PC-3 (cell line): ENCODE results near the gene ZBTB7C. TPM values are rescaled to one million over a fixed set of nuclear protein-coding genes. Genes with fewer than 3 reads are reported as not detected.

Experiments
- ATAC-seq: fragments of 200-7000 bp; cut with Tn5 transposase; 2 replicates; pipeline ENCODE4 v1.9.1; 2020; ENCODE audit warnings: mild to moderate bottlenecking, moderate library complexity
- BruUV-seq: library from RNA; stranded (reverse); fragments of 400-500 nt; replicated peaks from 2 replicates; lab custom pipeline; 2021; lab: Mats Ljungman, UMichigan
- CTCF ChIA-PET: fragments of 300-600 bp; sonication (Branson Sonifier 250); formaldehyde crosslinking; loops from one replicate; lab custom pipeline; 2022; ENCODE audit warnings: antibody characterized with exemption; lab: Charles Lee
- POLR2A ChIA-PET: fragments of 300-600 bp; sonication (Branson Sonifier 250); formaldehyde crosslinking; loops from one replicate; lab custom pipeline; 2022; ENCODE audit warnings: antibody characterized with exemption; ENCODE audit not compliant: unreplicated experiment; lab: Charles Lee
- DNase-seq: peaks from one replicate; pipeline ENCODE4 v3.0.0-alpha.2; 2015
- H2AFZ ChIP-seq: fragments of 300-600 bp; sonication (generic); 2 replicates; pipeline ENCODE4 v1.6.0; 2016; ENCODE audit warnings: antibody characterized with exemption, low read length
- H3F3A ChIP-seq: fragments of 300-600 bp; sonication (generic); one replicate; pipeline ENCODE4 v1.6.0; 2017; ENCODE audit warnings: antibody characterized with exemption, low read length, control low read depth, mild to moderate bottlenecking; ENCODE audit not compliant: unreplicated experiment
- H3K27ac ChIP-seq: fragments of 300-600 bp; sonication (generic); 2 replicates; pipeline ENCODE4 v1.5.1; 2016; ENCODE audit warnings: mild to moderate bottlenecking, low read length
- H3K27me3 ChIP-seq: fragments of 300-600 bp; sonication (generic); 2 replicates; pipeline ENCODE4 v1.6.1; 2016; ENCODE audit warnings: low read length, mixed read lengths
- H3K36me3 ChIP-seq: fragments of 300-600 bp; sonication (generic); 2 replicates; pipeline ENCODE4 v1.6.1; 2016; ENCODE audit warnings: low read depth, mixed run types, low read length, mixed read lengths
- H3K4me1 ChIP-seq: fragments of 300-600 bp; sonication (generic); 2 replicates; pipeline ENCODE4 v1.5.1; 2016; ENCODE audit warnings: low read length; ENCODE audit not compliant: insufficient read depth
- H3K4me2 ChIP-seq: fragments of 300-600 bp; sonication (generic); 2 replicates; pipeline ENCODE4 v1.6.0; 2016; ENCODE audit warnings: low read length
- H3K4me3 ChIP-seq: fragments of 300-600 bp; sonication (generic); 2 replicates; pipeline ENCODE4 v1.5.1; 2016; ENCODE audit warnings: mild to moderate bottlenecking, low read length, mixed read lengths
- H3K79me2 ChIP-seq: fragments of 300-600 bp; sonication (generic); 2 replicates; pipeline ENCODE4 v1.6.1; 2017; ENCODE audit warnings: low read length, mixed read lengths
- H3K9ac ChIP-seq: fragments of 300-600 bp; sonication (generic); 2 replicates; pipeline ENCODE4 v1.6.0; 2016; ENCODE audit warnings: mild to moderate bottlenecking, low read length
- H3K9me2 ChIP-seq: fragments of 300-600 bp; sonication (generic); replicated peaks from 2 replicates; pipeline ENCODE4 v1.6.1; 2016; ENCODE audit warnings: mixed run types, low read length, mixed read lengths
- H3K9me3 ChIP-seq: fragments of 300-600 bp; sonication (generic); 2 replicates; pipeline ENCODE4 v1.6.1; 2016; ENCODE audit warnings: low read length, mixed read lengths
- H4K20me1 ChIP-seq: fragments of 300-600 bp; sonication (generic); 2 replicates; pipeline ENCODE4 v1.6.1; 2016; ENCODE audit warnings: low read length, mixed read lengths
- EZH2 ChIP-seq: fragments of 300-600 bp; sonication (generic); IDR thresholded peaks from one replicate; pipeline ENCODE4 v1.6.1; 2017; ENCODE audit warnings: antibody characterized with exemption, mild to moderate bottlenecking, low read length; ENCODE audit not compliant: unreplicated experiment
- EZH2phosphoT487 ChIP-seq: fragments of 300-600 bp; sonication (generic); IDR thresholded peaks from 2 replicates; pipeline ENCODE4 v1.6.1; 2018; ENCODE audit warnings: mild to moderate bottlenecking, antibody characterized with exemption, low read length, borderline replicate concordance
- intact Hi-C: fragments of 100-400 bp; cut with micrococcal nuclease; formaldehyde crosslinking; loops from 2 replicates; pipeline ENCODE4 v1.9.0; 2023
- total RNA-seq: library from RNA; depleted of rRNA; stranded (reverse); fragments of >200 nt; gene quantifications from 2 replicates; pipeline ENCODE4 v1.2.3, GENCODE V29; 2014
- TF ChIP-seq, protein P1 (sequence below): fragments of 300-600 bp; sonication (generic); conservative IDR thresholded peaks from 2 replicates; pipeline ENCODE4 v1.5.1; 2017; ENCODE audit warnings: antibody characterized with exemption, low read depth, mild to moderate bottlenecking, low read length

Gene ZBTB7C
- total RNA-seq, 1 experiment from 2014 or later = 1.3 TPM

DNA sequence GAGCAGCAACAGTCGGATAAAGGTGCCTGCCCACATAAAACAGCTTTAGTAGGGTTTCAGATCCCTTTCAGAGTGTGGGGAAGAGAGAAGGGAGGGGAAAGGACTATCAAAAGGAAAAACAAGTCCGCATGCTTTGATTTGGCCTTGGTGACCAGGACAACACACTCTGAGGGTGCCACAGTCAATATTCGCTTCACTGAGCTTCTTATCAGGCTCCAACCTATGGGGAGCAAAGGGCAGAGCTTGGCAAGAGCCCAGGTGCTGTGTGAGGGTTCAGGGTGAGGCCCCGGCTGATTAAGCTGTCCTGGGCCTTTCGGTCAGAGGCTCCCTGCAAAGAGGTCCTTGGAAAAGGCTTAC lies 241.3 kb downstream of the ZBTB7C start:
- Histone ChIP-seq H3K79me2 (no peaks in the 10 kb centered on the region), H3K4me2 (no peak overlapping the region), H3K9me2 (no peaks in the 10 kb centered on the region), H4K20me1 (no peaks in the 10 kb centered on the region), H3K4me3 (no peak overlapping the region), H3F3A (no peaks in the 10 kb centered on the region), H3K27ac (no peak overlapping the region), H3K9me3 (no peaks in the 10 kb centered on the region), H3K4me1 (no peaks in the 10 kb centered on the region), H3K9ac (no peak overlapping the region), H3K36me3 (no peaks in the 10 kb centered on the region), H2AFZ (no peak overlapping the region), H3K27me3 (no peaks in the 10 kb centered on the region)
- DNase-seq (no peak), ATAC-seq (no peak)
- POLR2A ChIA-PET = no interaction called here
- CTCF ChIA-PET = no interaction called here
- TF ChIP-seq EZH2phosphoT487 = no peak
- TF ChIP-seq, protein P1, sequence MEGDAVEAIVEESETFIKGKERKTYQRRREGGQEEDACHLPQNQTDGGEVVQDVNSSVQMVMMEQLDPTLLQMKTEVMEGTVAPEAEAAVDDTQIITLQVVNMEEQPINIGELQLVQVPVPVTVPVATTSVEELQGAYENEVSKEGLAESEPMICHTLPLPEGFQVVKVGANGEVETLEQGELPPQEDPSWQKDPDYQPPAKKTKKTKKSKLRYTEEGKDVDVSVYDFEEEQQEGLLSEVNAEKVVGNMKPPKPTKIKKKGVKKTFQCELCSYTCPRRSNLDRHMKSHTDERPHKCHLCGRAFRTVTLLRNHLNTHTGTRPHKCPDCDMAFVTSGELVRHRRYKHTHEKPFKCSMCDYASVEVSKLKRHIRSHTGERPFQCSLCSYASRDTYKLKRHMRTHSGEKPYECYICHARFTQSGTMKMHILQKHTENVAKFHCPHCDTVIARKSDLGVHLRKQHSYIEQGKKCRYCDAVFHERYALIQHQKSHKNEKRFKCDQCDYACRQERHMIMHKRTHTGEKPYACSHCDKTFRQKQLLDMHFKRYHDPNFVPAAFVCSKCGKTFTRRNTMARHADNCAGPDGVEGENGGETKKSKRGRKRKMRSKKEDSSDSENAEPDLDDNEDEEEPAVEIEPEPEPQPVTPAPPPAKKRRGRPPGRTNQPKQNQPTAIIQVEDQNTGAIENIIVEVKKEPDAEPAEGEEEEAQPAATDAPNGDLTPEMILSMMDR = no peak
- no peak for TF ChIP-seq EZH2
- BruUV-seq = no TSS peak
- intact Hi-C loops = no loop called here

DNA sequence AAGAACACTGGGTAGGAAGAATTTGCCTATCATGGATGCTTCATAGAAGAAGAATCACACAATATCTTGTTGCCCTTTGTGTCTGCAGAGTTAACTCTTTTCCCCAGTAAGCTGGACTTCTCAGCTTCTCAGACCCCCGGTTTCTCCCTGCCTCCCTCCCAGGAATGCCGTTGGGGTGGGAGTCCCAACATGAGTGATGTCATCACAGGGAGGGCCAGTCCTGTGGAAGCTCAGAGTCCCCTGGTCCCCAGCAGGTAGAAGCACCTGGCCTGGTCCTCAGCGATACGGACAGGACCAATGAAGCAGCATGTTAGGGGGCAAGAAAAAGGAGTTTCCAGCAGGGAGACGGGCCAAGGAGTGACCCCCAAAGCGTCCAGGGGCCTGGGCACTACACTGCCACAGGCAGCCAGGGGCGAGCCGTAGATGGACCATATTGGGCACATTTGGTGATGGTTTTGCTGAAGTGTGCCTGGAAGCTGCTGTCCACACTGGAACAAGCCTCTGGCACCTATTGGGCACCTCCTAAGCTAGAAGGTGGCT lies 242.8 kb downstream of the ZBTB7C start:
- TF ChIP-seq, protein P1 = no peak
- no peak for TF ChIP-seq EZH2phosphoT487
- TF ChIP-seq EZH2 = no peak
- DNase-seq (no peak), ATAC-seq (no peak)
- Histone ChIP-seq H3F3A (no peaks in the 10 kb centered on the region), H3K9me2 (no peaks in the 10 kb centered on the region), H3K9ac (no peak overlapping the region), H3K27ac (no peak overlapping the region), H4K20me1 (no peaks in the 10 kb centered on the region), H3K4me3 (no peak overlapping the region), H3K9me3 (no peaks in the 10 kb centered on the region), H3K79me2 (no peaks in the 10 kb centered on the region), H3K27me3 (no peaks in the 10 kb centered on the region), H3K4me2 (no peak overlapping the region), H3K4me1 (no peaks in the 10 kb centered on the region), H3K36me3 (no peaks in the 10 kb centered on the region), H2AFZ (no peak overlapping the region)
- POLR2A ChIA-PET = no interaction called here
- CTCF ChIA-PET = no interaction called here
- no TSS peak for BruUV-seq
- intact Hi-C loops = no loop called here

DNA sequence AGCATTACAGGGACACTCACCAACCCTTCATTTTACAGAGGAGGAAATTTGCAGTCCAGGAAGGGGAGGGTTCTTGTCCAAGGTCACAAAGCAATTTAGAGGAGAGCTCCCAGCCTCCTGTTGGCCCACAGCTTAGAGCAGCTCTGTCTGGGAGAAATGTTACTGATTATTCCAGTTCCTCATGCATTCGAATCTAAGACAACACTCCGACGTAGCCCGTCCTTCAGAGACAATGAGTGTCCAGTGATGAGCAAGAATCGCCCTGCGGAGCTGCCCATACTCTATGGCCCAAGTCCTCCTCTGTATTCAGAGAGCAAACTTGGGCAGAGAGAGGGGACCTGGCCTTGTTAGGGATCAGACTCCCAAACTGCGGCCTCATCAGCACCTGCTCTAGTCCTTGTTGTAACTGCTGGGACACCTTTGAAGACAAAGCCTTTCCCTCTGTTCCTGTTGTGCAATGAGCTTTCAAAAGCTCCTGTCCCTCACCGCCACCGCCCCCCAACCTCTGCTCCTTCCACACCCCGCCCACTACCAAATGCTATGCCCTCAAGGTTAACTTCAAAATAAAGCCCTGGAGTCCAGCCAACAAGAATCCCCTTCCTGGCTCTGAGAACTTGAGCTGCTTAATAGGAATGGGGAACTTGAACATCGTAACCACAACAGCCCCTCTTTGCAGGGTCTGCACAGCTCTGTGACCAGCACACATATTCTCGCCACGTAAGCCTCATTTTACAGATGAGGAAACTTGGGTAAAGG lies 243.9 kb downstream of the ZBTB7C start:
- no peak overlapping the region for H3K4me2 ChIP-seq
- H3K36me3 ChIP-seq = no peaks in the 10 kb centered on the region
- DNase-seq (no peak), ATAC-seq (no peak)
- no peaks in the 10 kb centered on the region for H3F3A ChIP-seq
- no peak overlapping the region for H2AFZ ChIP-seq
- H3K4me1 ChIP-seq = no peaks in the 10 kb centered on the region
- CTCF ChIA-PET = no interaction called here
- H4K20me1 ChIP-seq = no peaks in the 10 kb centered on the region
- TF ChIP-seq, protein P1 = no peak
- TF ChIP-seq EZH2 (no peak), EZH2phosphoT487 (no peak)
- H3K27ac ChIP-seq = no peak overlapping the region
- BruUV-seq = no TSS peak
- intact Hi-C loops = no loop called here
- POLR2A ChIA-PET = no interaction called here
- no peaks in the 10 kb centered on the region for H3K9me3 ChIP-seq
- H3K4me3 ChIP-seq = no peak overlapping the region
- no peaks in the 10 kb centered on the region for H3K27me3 ChIP-seq
- no peak overlapping the region for H3K9ac ChIP-seq
- no peaks in the 10 kb centered on the region for H3K79me2 ChIP-seq
- H3K9me2 ChIP-seq = no peaks in the 10 kb centered on the region
